ENCODE data around the gene ARHGEF2.
A peak's percentile ranks its signal among the peaks of the same experiment; 100 is the strongest.

The ARHGEF2 gene

DNA sequence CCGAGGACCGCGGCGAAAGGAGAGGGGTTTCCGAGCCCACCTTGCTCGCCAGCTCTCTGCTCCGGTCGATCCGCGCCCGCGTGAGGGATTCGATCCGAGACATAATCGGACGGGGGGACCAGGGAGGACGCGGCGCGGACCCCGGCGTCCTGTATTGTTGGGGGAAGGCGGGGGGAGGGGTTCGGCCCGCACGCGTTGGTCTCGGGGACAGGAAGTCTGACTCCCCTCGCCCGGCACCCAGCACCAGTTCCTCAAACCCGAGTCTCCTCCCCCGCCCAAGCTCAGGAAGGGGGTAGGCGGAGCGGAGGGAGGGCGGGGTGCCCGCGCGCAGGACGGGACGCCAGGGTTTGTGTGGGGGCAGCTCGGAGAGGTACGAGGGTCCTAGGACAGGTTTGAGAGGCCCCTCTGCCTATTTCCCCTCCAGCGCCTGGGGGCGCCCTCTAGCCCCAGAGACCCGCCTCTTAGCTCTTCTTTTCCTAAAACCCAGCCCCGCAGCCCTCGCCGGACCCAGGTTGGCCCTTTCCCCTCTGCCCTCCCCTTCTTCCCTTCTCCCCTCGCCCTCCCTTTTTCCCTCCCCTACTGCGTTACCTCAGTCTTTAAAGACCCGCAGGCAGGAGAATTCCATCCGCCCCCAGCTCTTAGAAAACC lies at the start of gene ARHGEF2:
ARHGEF2 (minus strand) TSS at position 223 of the 648 bp plus-strand sequence; CDS start at position 103, 120 bp downstream.
- DNase-seq (ENCODE audit: low read depth, low spot score) = no peak

DNA sequence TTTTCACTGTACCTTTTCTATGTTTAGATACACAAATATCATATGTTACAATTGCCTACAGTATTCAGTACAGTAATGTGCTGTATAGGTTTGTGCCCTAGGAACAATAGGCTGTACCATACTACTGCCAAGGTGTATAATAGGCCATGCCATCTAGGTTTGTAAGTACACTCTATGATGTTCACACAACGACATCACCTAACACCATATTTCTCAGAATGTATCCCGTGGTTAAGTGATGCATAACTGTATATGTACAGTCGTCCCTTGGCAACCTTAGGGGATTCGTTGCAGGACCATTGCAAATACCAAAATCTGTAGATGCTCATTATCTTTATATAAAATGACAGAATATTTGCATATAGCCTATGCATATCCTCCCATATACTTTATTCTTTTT lies 48.2 kb upstream of the ARHGEF2 start:
- DNase-seq (ENCODE audit: low read depth, low spot score) = no peak

- DNase-seq (ENCODE audit: low read depth, low spot score) = no peak
Observed at GRCh38 chr1:156025876-156026275, 47.5 kb upstream of the ARHGEF2 start.

- DNase-seq (ENCODE audit: low read depth, low spot score) = no peak
Observed at GRCh38 chr1:156024801-156025200, 46.5 kb upstream of the ARHGEF2 start.

GRCh38 chr1:156021954-156022353 lies 43.6 kb upstream of the ARHGEF2 start:
- DNase-seq (ENCODE audit: low read depth, low spot score) = no peak

- no peak for DNase-seq (ENCODE audit: low read depth, low spot score)
Observed at GRCh38 chr1:156021093-156021428, 42.7 kb upstream of the ARHGEF2 start.

- DNase-seq (ENCODE audit: low read depth, low spot score) = peak; percentile 68
Observed at GRCh38 chr1:156020293-156021092, 42.1 kb upstream of the ARHGEF2 start, which contains the start of gene SSR2. Gene SSR2 (minus strand): TSS chr1:156020951. CDS start chr1:156020167, 784 bp downstream.

- no peak for DNase-seq (ENCODE audit: low read depth, low spot score)
Observed at GRCh38 chr1:156019946-156020292, 41.6 kb upstream of the ARHGEF2 start.

GRCh38 chr1:156014829-156015228 lies 36.5 kb upstream of the ARHGEF2 start:
- no peak for DNase-seq (ENCODE audit: low read depth, low spot score)

- no peak for DNase-seq (ENCODE audit: low read depth, low spot score)
Observed at GRCh38 chr1:156012051-156012817, 33.9 kb upstream of the ARHGEF2 start.

GRCh38 chr1:156009404-156009803 lies 31.1 kb upstream of the ARHGEF2 start:
- no peak for DNase-seq (ENCODE audit: low read depth, low spot score)

- no peak for DNase-seq (ENCODE audit: low read depth, low spot score)
Observed at GRCh38 chr1:156006666-156007376, 28.5 kb upstream of the ARHGEF2 start.

DNA sequence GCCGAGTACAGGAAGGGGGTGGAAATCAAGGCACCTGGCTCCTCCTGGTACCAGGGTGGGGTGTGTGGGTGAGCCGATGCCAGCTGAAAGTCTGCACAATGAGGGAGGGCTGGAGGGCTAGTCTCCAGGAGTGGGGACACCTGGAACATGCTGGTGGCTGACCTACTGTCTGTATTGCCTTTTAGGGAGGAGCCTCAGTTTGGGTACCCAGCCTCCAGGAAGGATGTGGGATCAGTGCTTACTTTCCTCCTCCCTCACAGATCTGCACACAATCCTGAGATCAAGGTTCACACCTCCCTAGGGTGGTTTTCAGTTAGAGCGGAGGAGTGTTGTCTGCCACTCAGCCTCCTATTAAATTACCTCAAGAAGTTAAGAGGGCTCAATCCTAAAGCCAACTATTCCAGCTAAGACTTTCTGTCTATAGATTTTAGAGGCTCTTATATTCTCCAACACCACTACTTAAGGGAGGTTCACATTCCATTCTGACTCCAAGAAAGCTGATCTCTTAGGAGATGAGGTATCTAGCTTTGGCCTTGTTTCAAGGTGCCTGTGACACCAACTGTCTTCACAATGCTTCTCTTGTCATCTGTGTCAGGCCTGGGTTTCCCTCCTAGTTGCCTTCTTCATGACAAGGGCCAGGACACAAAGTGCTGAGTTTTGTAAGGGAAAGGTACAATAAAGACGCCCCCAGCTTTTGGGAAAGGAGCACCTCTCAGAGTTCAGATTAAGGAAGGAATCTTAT lies 26.7 kb upstream of the ARHGEF2 start:
- DNase-seq (ENCODE audit: low read depth, low spot score) = no peak

DNA sequence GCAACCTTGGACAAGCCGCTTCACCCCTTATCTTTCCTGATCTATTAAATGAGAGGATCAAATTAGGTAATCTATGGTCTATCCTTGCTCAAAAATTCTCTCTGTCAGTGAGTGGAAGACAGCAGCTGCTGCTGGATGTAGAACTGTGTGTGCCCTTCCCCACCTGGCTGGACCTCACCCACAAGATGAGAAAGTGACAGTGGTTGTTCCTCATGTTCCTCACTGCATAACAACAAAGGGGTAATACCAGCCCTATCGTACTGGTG lies 25.5 kb upstream of the ARHGEF2 start:
- DNase-seq (ENCODE audit: low read depth, low spot score) = no peak

GRCh38 chr1:156002188-156002911 lies 24.0 kb upstream of the ARHGEF2 start:
- DNase-seq (ENCODE audit: low read depth, low spot score) = no peak

GRCh38 chr1:156001662-156002171 lies 23.4 kb upstream of the ARHGEF2 start:
- no peak for DNase-seq (ENCODE audit: low read depth, low spot score)

GRCh38 chr1:156001021-156001661 lies 22.8 kb upstream of the ARHGEF2 start:
- DNase-seq (ENCODE audit: low read depth, low spot score) = no peak

GRCh38 chr1:155999964-156000363 lies 21.6 kb upstream of the ARHGEF2 start:
- DNase-seq (ENCODE audit: low read depth, low spot score) = no peak

- no peak for DNase-seq (ENCODE audit: low read depth, low spot score)
Observed at GRCh38 chr1:155996166-155996565, 17.8 kb upstream of the ARHGEF2 start.

GRCh38 chr1:155993595-155993994 lies 15.2 kb upstream of the ARHGEF2 start:
- DNase-seq (ENCODE audit: low read depth, low spot score) = no peak
